ENCODE measurements around the gene DOCK11.

DOCK11 gene
- long read RNA-seq, partial matches to known transcripts: 7 of 8 reads
- long read RNA-seq, other reads (novel, unspliced or antisense): 1 of 8 reads

DNA sequence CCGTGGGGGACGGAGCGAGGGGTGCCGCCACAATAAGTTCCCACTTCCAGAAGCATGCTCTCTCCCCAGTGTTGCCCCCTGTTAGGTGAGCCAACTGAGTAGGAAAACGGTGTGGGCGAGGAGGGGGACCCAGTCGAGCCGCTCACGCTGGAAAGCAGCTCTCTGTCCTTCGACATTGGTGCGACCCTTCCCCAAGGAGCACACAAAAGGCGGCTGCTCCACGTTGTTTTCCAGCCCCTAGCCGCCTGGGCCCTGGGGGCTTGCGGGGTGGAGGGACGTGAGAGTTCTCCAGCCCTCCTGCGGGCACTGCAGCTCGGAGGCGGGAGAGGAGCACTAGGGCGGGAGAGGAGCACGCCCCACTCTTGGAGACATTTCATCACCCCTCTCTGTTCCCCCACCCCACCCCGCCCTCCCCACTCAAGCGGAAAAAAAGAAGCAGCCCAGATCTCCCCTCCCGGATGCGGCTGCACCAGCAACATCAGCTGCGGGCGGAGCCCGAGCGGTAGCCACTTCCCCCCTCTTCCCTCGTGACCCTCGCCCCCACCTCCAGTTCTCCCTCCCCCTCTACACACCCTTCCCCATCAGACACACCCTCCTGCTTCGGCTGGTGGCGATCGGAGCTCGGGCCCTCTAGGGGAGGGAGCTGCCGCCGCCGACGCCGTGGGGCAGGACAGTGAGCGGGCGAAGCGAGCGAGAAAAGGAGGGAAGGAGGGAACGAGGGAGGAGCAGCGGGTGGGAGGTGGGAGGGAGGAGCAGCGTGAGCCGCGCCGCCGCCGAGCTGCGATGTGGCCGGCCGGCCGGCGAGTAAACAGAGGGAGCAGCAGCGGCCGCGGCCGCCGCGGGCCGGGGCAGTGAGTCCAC is at the start of gene DOCK11:
Gene DOCK11, plus strand, starts transcription at position 755 of the 861 bp plus-strand sequence. CDS start 157 bp downstream, outside the sequence.
- no peaks in the 10 kb centered on the region for H3K27me3 ChIP-seq (ENCODE audit: insufficient read depth, poor library complexity, severe bottlenecking)
- H3K27ac ChIP-seq (replicated peaks): peak within 1 kb of the TSS; percentile 86
- TF ChIP-seq GABPA (IDR thresholded peaks at IDR 0.05; ENCODE audit: low read depth): no peak
- TF ChIP-seq POLR2AphosphoS5 (IDR thresholded peaks at IDR 0.05; ENCODE audit: low read depth): peak; percentile 30
- TF ChIP-seq, protein P1, sequence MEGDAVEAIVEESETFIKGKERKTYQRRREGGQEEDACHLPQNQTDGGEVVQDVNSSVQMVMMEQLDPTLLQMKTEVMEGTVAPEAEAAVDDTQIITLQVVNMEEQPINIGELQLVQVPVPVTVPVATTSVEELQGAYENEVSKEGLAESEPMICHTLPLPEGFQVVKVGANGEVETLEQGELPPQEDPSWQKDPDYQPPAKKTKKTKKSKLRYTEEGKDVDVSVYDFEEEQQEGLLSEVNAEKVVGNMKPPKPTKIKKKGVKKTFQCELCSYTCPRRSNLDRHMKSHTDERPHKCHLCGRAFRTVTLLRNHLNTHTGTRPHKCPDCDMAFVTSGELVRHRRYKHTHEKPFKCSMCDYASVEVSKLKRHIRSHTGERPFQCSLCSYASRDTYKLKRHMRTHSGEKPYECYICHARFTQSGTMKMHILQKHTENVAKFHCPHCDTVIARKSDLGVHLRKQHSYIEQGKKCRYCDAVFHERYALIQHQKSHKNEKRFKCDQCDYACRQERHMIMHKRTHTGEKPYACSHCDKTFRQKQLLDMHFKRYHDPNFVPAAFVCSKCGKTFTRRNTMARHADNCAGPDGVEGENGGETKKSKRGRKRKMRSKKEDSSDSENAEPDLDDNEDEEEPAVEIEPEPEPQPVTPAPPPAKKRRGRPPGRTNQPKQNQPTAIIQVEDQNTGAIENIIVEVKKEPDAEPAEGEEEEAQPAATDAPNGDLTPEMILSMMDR (IDR thresholded peaks at IDR 0.05; ENCODE audit: insufficient read depth, low read length): no peak
- peak; percentile 81; the same call in 1 of the 2 replicates for TF ChIP-seq SPI1 (IDR thresholded peaks at IDR 0.05; ENCODE audit: borderline replicate concordance, low read depth)
- TF ChIP-seq, protein P2, sequence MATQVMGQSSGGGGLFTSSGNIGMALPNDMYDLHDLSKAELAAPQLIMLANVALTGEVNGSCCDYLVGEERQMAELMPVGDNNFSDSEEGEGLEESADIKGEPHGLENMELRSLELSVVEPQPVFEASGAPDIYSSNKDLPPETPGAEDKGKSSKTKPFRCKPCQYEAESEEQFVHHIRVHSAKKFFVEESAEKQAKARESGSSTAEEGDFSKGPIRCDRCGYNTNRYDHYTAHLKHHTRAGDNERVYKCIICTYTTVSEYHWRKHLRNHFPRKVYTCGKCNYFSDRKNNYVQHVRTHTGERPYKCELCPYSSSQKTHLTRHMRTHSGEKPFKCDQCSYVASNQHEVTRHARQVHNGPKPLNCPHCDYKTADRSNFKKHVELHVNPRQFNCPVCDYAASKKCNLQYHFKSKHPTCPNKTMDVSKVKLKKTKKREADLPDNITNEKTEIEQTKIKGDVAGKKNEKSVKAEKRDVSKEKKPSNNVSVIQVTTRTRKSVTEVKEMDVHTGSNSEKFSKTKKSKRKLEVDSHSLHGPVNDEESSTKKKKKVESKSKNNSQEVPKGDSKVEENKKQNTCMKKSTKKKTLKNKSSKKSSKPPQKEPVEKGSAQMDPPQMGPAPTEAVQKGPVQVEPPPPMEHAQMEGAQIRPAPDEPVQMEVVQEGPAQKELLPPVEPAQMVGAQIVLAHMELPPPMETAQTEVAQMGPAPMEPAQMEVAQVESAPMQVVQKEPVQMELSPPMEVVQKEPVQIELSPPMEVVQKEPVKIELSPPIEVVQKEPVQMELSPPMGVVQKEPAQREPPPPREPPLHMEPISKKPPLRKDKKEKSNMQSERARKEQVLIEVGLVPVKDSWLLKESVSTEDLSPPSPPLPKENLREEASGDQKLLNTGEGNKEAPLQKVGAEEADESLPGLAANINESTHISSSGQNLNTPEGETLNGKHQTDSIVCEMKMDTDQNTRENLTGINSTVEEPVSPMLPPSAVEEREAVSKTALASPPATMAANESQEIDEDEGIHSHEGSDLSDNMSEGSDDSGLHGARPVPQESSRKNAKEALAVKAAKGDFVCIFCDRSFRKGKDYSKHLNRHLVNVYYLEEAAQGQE (IDR thresholded peaks at IDR 0.05; ENCODE audit: insufficient replicate concordance, low read depth): no peak
- DNase-seq (ENCODE audit: low read depth in 1 of 2, low spot score in 1 of 2): peak; percentile 80 to 92
- peak within 1 kb of the TSS; percentile 71 for H3K4me3 ChIP-seq (replicated peaks; ENCODE audit: insufficient read depth, low read length)

DNA sequence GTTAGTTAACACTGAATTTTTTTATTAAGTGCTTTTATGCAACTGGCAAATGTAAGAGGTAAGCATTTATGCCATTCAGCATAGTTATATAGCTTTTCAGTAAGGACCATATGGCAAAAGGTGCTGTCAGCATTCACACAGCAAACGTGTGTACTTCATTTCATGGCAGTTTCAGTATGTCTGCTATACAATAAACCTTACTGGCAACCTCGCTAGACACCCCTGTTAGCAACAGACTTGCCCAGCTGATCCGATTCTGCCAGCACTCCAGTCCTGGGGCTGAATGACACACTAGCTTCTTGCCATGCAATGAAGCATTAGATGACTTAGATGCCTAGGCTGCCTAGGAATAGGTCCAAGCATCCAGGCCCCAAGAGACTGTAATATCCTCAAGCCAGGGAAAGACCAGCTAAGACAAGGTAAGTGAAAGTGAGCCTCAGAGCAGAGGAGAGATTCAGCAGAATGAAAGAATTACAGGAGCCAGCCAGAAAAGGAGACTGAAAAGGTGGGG is 47.3 kb upstream of the DOCK11 start:
- TF ChIP-seq GABPA (IDR thresholded peaks at IDR 0.05; ENCODE audit: low read depth): no peak
- TF ChIP-seq SPI1 (IDR thresholded peaks at IDR 0.05; ENCODE audit: borderline replicate concordance, low read depth): no peak
- TF ChIP-seq POLR2AphosphoS5 (IDR thresholded peaks at IDR 0.05; ENCODE audit: low read depth): no peak
- TF ChIP-seq, protein P1 (IDR thresholded peaks at IDR 0.05; ENCODE audit: insufficient read depth, low read length): no peak
- Histone ChIP-seq H3K4me3 (replicated peaks; ENCODE audit: insufficient read depth, low read length) (no peak overlapping the region), H3K27ac (replicated peaks) (no peak overlapping the region), H3K27me3 (ENCODE audit: insufficient read depth, poor library complexity, severe bottlenecking) (no peaks in the 10 kb centered on the region)
- no peak for DNase-seq (ENCODE audit: low read depth in 1 of 2, low spot score in 1 of 2)

DNA sequence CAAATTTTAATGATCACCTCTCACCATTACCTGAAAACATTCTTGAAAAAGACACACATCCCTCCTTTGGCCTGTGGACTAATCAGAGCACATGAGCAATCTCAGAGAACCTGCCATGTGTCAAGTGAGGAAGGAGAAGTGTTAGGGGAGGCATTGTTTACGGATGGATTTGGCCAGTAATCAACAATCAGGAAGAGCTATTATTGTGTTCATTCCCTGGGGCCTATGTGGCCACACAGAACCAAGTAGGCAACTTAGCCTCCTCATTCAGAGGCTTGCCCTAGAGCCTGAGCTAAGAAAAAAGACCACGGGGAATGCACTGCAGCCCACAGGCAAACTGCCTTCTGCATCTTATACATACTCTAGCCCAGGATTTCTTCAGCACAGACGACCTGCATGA is 40.6 kb upstream of the DOCK11 start:
- TF ChIP-seq SPI1 (IDR thresholded peaks at IDR 0.05; ENCODE audit: borderline replicate concordance, low read depth): no peak
- TF ChIP-seq, protein P2 (IDR thresholded peaks at IDR 0.05; ENCODE audit: insufficient replicate concordance, low read depth): no peak
- TF ChIP-seq GABPA (IDR thresholded peaks at IDR 0.05; ENCODE audit: low read depth): no peak
- TF ChIP-seq, protein P1 (IDR thresholded peaks at IDR 0.05; ENCODE audit: insufficient read depth, low read length): no peak
- TF ChIP-seq POLR2AphosphoS5 (IDR thresholded peaks at IDR 0.05; ENCODE audit: low read depth): no peak
- no peak overlapping the region for H3K4me3 ChIP-seq (replicated peaks; ENCODE audit: insufficient read depth, low read length)
- H3K27me3 ChIP-seq (ENCODE audit: insufficient read depth, poor library complexity, severe bottlenecking): no peaks in the 10 kb centered on the region
- no peak for DNase-seq (ENCODE audit: low read depth in 1 of 2, low spot score in 1 of 2)
- no peak overlapping the region for H3K27ac ChIP-seq (replicated peaks)
